Keratinocyte (primary cell): ENCODE data around the gene CPT1B. TPM values are rescaled to one million over a fixed set of nuclear protein-coding genes. Genes with fewer than 3 reads are reported as not detected.

Source experiments
- DNase-seq: peaks from one replicate; pipeline ENCODE4 v3.0.0-alpha.2; 2011; ENCODE audit warnings: low read depth, missing footprints, low spot score
- FAIRE-seq: peaks from 2 replicates; lab custom pipeline; 2011; peaks lifted over from hg19 to GRCh38; lab: Jason Lieb, UNC
- H2AFZ ChIP-seq: 2 replicates; pipeline ENCODE4 v1.6.0; 2012; ENCODE audit warnings: low read length, control low read depth, inconsistent platforms; ENCODE audit not compliant: control insufficient read depth
- H3K27ac ChIP-seq: 2 replicates; pipeline ENCODE4 v1.5.1; 2011; ENCODE audit warnings: low read length; ENCODE audit not compliant: control insufficient read depth, insufficient read depth
- H3K27me3 ChIP-seq: 3 replicates; pipeline ENCODE4 v1.6.0; 2011; ENCODE audit warnings: low read length; ENCODE audit not compliant: control insufficient read depth, insufficient read depth; ENCODE audit errors: extremely low read depth
- H3K36me3 ChIP-seq, 2 experiments: 2 replicates in 1 of 2; 3 replicates in 1 of 2; pipeline ENCODE4 v1.5.1; 2011; ENCODE audit warnings: low read length in 2 of 2, mild to moderate bottlenecking in 1 of 2; ENCODE audit not compliant: control insufficient read depth in 2 of 2, insufficient read depth in 2 of 2; ENCODE audit errors: extremely low read depth in 1 of 2
- H3K4me1 ChIP-seq: 3 replicates; pipeline ENCODE4 v1.5.1; 2011; ENCODE audit warnings: low read length; ENCODE audit not compliant: control insufficient read depth, insufficient read depth; ENCODE audit errors: extremely low read depth
- H3K4me2 ChIP-seq: 3 replicates; pipeline ENCODE4 v1.6.0; 2011; ENCODE audit warnings: low read depth, low read length; ENCODE audit not compliant: control insufficient read depth, insufficient read depth; ENCODE audit errors: extremely low read depth
- H3K4me3 ChIP-seq, 3 experiments: fragments of 200-600 bp in 1 of 3; sonication (generic) in 1 of 3; 2 replicates in 2 of 3; 3 replicates in 1 of 3; pipeline ENCODE4 v1.5.1; 2011 to 2016; ENCODE audit warnings: low read length in 3 of 3, mild to moderate bottlenecking in 3 of 3, control low read depth in 2 of 3, inconsistent platforms in 1 of 3, low read depth in 1 of 3, mixed read lengths in 1 of 3, mixed run types in 1 of 3, moderate library complexity in 1 of 3; ENCODE audit not compliant: control insufficient read depth in 2 of 3, insufficient read depth in 2 of 3; ENCODE audit errors: extremely low read depth in 1 of 3
- H3K79me2 ChIP-seq: 2 replicates; pipeline ENCODE4 v1.6.0; 2012; ENCODE audit warnings: low read length; ENCODE audit not compliant: control insufficient read depth, insufficient read depth
- H3K9ac ChIP-seq: 3 replicates; pipeline ENCODE4 v1.6.0; 2011; ENCODE audit warnings: low read length; ENCODE audit not compliant: control insufficient read depth, insufficient read depth; ENCODE audit errors: extremely low read depth
- H3K9me1 ChIP-seq: 3 replicates; pipeline ENCODE4 v1.6.0; 2011; ENCODE audit warnings: low read length; ENCODE audit not compliant: control insufficient read depth, insufficient read depth; ENCODE audit errors: extremely low read depth
- H3K9me3 ChIP-seq: 2 replicates; pipeline ENCODE4 v1.5.1; 2012; ENCODE audit warnings: low read depth, low read length; ENCODE audit not compliant: control insufficient read depth
- H4K20me1 ChIP-seq: 3 replicates; pipeline ENCODE4 v1.6.0; 2011; ENCODE audit warnings: low read length; ENCODE audit not compliant: control insufficient read depth, insufficient read depth; ENCODE audit errors: extremely low read depth
- CTCF ChIP-seq, 3 experiments: IDR thresholded peaks in 1 of 3; conservative IDR thresholded peaks in 1 of 3; optimal IDR thresholded peaks in 1 of 3; 2 replicates in 2 of 3; 3 replicates in 1 of 3; pipeline versions ENCODE3 to v1.5.1; 2011; ENCODE audit warnings: low read length in 3 of 3, mild to moderate bottlenecking in 3 of 3, moderate library complexity in 2 of 3, control low read depth in 1 of 3, inconsistent platforms in 1 of 3; ENCODE audit not compliant: insufficient read depth in 2 of 3; ENCODE audit errors: extremely low read depth in 1 of 3
- EZH2 ChIP-seq: IDR thresholded peaks from one replicate; pipeline ENCODE4 v1.6.1; 2012; ENCODE audit warnings: inconsistent platforms, mild to moderate bottlenecking, low read length, moderate library complexity
- dilution Hi-C: fragments of 300-500 bp; cut with MboI; formaldehyde crosslinking; loops from one replicate; pipeline ENCODE4 v1.7.0; 2020; ENCODE audit warnings: low sequenced_read_pairs; ENCODE audit not compliant: extremely low pct_ligation_motif_present
- polyA plus RNA-seq, 5 experiments: library from polyadenylated mRNA; depleted of rRNA in 3 of 5; stranded (reverse) in 3 of 5; stranded (forward) in 1 of 5; unstranded in 1 of 5; fragments of >200 nt; gene quantifications; 1 replicate in 1 of 5; 2 replicates in 3 of 5; 3 replicates in 1 of 5; pipeline versions ENCODE4 v1.2.1 to v1.2.3, GENCODE V29; 2011 to 2012; ENCODE audit warnings: missing spikeins in 2 of 5, low read depth in 1 of 5, low replicate concordance in 1 of 5

Gene CPT1B
- polyA plus RNA-seq, 1 donor (not counting 4 experiments of a cell fraction or from before 2014, with no cell fraction given), result 11.0 TPM

- dilution Hi-C loops, result no loop called here
- Histone ChIP-seq H3K36me3 (peaks cover 0 to 9% of the 10 kb centered on the region in 2 experiments), H4K20me1 (no peaks in the 10 kb centered on the region), H2AFZ (no peak overlapping the region), H3K9me3 (no peaks in the 10 kb centered on the region), H3K27ac (no peak overlapping the region), H3K9ac (no peak overlapping the region), H3K4me2 (peak overlapping the region; percentile 76), H3K79me2 (peaks cover 11% of the 10 kb centered on the region), H3K4me1 (peaks cover 34% of the 10 kb centered on the region), H3K4me3 (no peak overlapping the region), H3K9me1 (no peaks in the 10 kb centered on the region), H3K27me3 (no peaks in the 10 kb centered on the region)
- TF ChIP-seq CTCF (optimal IDR thresholded peaks at IDR 0.05 in 1 of 3, IDR thresholded peaks at IDR 0.05 in 1 of 3, conservative IDR thresholded peaks at IDR 0.05 in 1 of 3; ENCODE audit: extremely low read depth in 1 of 3, insufficient read depth in 2 of 3, low read length in 3 of 3), result no peak
- no peak for TF ChIP-seq EZH2
- DNase-seq (no peak), FAIRE-seq (no peak)
Observed at GRCh38 chr22:50626314-50626849, 48.2 kb upstream of the CPT1B start.

- H4K20me1 ChIP-seq, result no peaks in the 10 kb centered on the region
- H3K4me2 ChIP-seq, result no peak overlapping the region
- DNase-seq, result no peak
- FAIRE-seq, result no peak
- peaks cover 40% of the 10 kb centered on the region for H3K4me1 ChIP-seq
- H3K9me1 ChIP-seq, result no peaks in the 10 kb centered on the region
- no peak overlapping the region for H3K4me3 ChIP-seq
- H2AFZ ChIP-seq, result no peak overlapping the region
- TF ChIP-seq CTCF (optimal IDR thresholded peaks at IDR 0.05 in 1 of 3, IDR thresholded peaks at IDR 0.05 in 1 of 3, conservative IDR thresholded peaks at IDR 0.05 in 1 of 3; ENCODE audit: extremely low read depth in 1 of 3, insufficient read depth in 2 of 3, low read length in 3 of 3) (peak in 1 of 3 experiments; percentile 7), EZH2 (no peak)
- dilution Hi-C loops, result no loop called here
- peaks cover 0 to 9% of the 10 kb centered on the region in 2 experiments for H3K36me3 ChIP-seq
- peaks cover 11% of the 10 kb centered on the region for H3K79me2 ChIP-seq
- H3K27ac ChIP-seq, result no peak overlapping the region
- H3K27me3 ChIP-seq, result no peaks in the 10 kb centered on the region
- no peak overlapping the region for H3K9ac ChIP-seq
- H3K9me3 ChIP-seq, result no peaks in the 10 kb centered on the region
Observed at GRCh38 chr22:50625568-50626313, 47.5 kb upstream of the CPT1B start.
